HEK293 (cell line): ENCODE data around the gene DPP6.

ENCODE experiments used
- CTCF ChIA-PET: fragments of 350-600 bp; formaldehyde crosslinking; extraction: SDS; loops from one replicate; lab custom pipeline; 2021; ENCODE audit warnings: antibody characterized with exemption; lab: Yijun Ruan, JAX
- POLR2A ChIA-PET: fragments of 300-600 bp; formaldehyde crosslinking; extraction: SDS; loops from one replicate; lab custom pipeline; 2020; ENCODE audit warnings: antibody characterized with exemption, inconsistent platforms; lab: Yijun Ruan, JAX
- H3K27ac ChIP-seq: fragments of 200-500 bp; sonication (Bioruptor generic); 2 replicates; pipeline ENCODE4 v1.5.1; 2014; ENCODE audit warnings: low read depth, low read length, control low read depth, inconsistent platforms; ENCODE audit errors: extremely low read depth
- H3K36me3 ChIP-seq, 2 experiments: fragments of 200-500 bp in 1 of 2; sonication (Bioruptor generic) in 1 of 2; 1 replicate in 1 of 2; 2 replicates in 1 of 2; pipeline ENCODE4 v1.5.1; 2014 to 2017; ENCODE audit warnings: inconsistent platforms in 2 of 2, low read length in 2 of 2; ENCODE audit not compliant: control insufficient read depth in 2 of 2, insufficient read depth in 1 of 2
- H3K4me1 ChIP-seq: fragments of 200-500 bp; sonication (Bioruptor generic); 2 replicates; pipeline ENCODE4 v1.5.1; 2014; ENCODE audit warnings: mild to moderate bottlenecking, low read length, inconsistent platforms; ENCODE audit not compliant: control insufficient read depth, insufficient read depth
- H3K4me3 ChIP-seq: 2 replicates; pipeline ENCODE4 v1.5.1; 2011; ENCODE audit warnings: low read depth, mild to moderate bottlenecking, control low read depth, low read length, moderate library complexity
- H3K9me3 ChIP-seq: fragments of 200-500 bp; sonication (Bioruptor generic); 2 replicates; pipeline ENCODE4 v1.5.1; 2014; ENCODE audit warnings: low read depth, low read length, inconsistent platforms; ENCODE audit not compliant: control insufficient read depth, insufficient read depth
- BCL11A ChIP-seq: fragments of 450-650 bp; formaldehyde crosslinking; IDR thresholded peaks from 2 replicates; pipeline ENCODE4 v1.5.1; 2016; ENCODE audit warnings: low read depth, missing biosample characterization, missing genetic modification characterization
- IKZF3 ChIP-seq: fragments of 450-650 bp; IDR thresholded peaks from 2 replicates; pipeline ENCODE4 v1.5.0; 2018; ENCODE audit warnings: missing biosample characterization, mild to moderate bottlenecking, missing genetic modification characterization, moderate library complexity
- KLF7 ChIP-seq: fragments of 450-650 bp; formaldehyde crosslinking; IDR thresholded peaks from 2 replicates; pipeline ENCODE4 v1.5.1; 2016; ENCODE audit warnings: missing biosample characterization, missing genetic modification characterization, borderline replicate concordance
- KLF8 ChIP-seq: fragments of 450-650 bp; formaldehyde crosslinking; IDR thresholded peaks from 2 replicates; pipeline ENCODE4 v1.5.1; 2016; ENCODE audit warnings: missing biosample characterization, missing genetic modification characterization
- PBX3 ChIP-seq: sonication (generic); formaldehyde crosslinking; IDR thresholded peaks from 2 replicates; pipeline ENCODE4 v1.8.1; 2022; ENCODE audit warnings: mild to moderate bottlenecking, moderate library complexity, missing genetic modification reagents
- REPIN1 ChIP-seq: fragments of 450-650 bp; formaldehyde crosslinking; IDR thresholded peaks from 2 replicates; pipeline ENCODE4 v1.5.1; 2017; ENCODE audit warnings: missing biosample characterization, missing genetic modification characterization, low read depth
- ZFP69B ChIP-seq: fragments of 450-650 bp; formaldehyde crosslinking; IDR thresholded peaks from 2 replicates; pipeline ENCODE4 v1.5.1; 2016; ENCODE audit warnings: missing biosample characterization, missing genetic modification characterization
- ZNF174 ChIP-seq: fragments of 450-650 bp; formaldehyde crosslinking; IDR thresholded peaks from 2 replicates; pipeline ENCODE4 v1.5.0; 2017; ENCODE audit warnings: missing biosample characterization, mild to moderate bottlenecking, missing genetic modification characterization
- ZNF248 ChIP-seq: fragments of 450-650 bp; formaldehyde crosslinking; IDR thresholded peaks from 2 replicates; pipeline ENCODE4 v1.5.1; 2017; ENCODE audit warnings: missing biosample characterization, missing genetic modification characterization
- ZNF366 ChIP-seq: fragments of 450-650 bp; formaldehyde crosslinking; conservative IDR thresholded peaks from 2 replicates; pipeline ENCODE4 v1.5.1; 2016; ENCODE audit warnings: missing biosample characterization, missing genetic modification characterization
- ZNF626 ChIP-seq: fragments of 450-650 bp; sonication (Bioruptor Pico); formaldehyde crosslinking; IDR thresholded peaks from 2 replicates; pipeline ENCODE4 v1.5.1; 2018; ENCODE audit warnings: missing biosample characterization, missing genetic modification characterization, inconsistent platforms
- ZNF776 ChIP-seq: fragments of 450-650 bp; formaldehyde crosslinking; IDR thresholded peaks from 2 replicates; pipeline ENCODE4 v1.5.0; 2017; ENCODE audit warnings: missing biosample characterization, missing genetic modification characterization, borderline replicate concordance
- ZNF785 ChIP-seq: fragments of 450-650 bp; formaldehyde crosslinking; IDR thresholded peaks from 2 replicates; pipeline ENCODE4 v1.5.1; 2016; ENCODE audit warnings: missing biosample characterization, missing genetic modification characterization
- TF ChIP-seq, protein P1 (sequence below): fragments of 450-650 bp; formaldehyde crosslinking; conservative IDR thresholded peaks from 2 replicates; pipeline ENCODE4 v1.5.1; 2016; ENCODE audit warnings: low read depth, missing biosample characterization, missing genetic modification characterization
- TF ChIP-seq, protein P2 (sequence below): fragments of 450-650 bp; formaldehyde crosslinking; IDR thresholded peaks from 2 replicates; pipeline ENCODE4 v1.5.1; 2016; ENCODE audit warnings: missing biosample characterization, missing genetic modification characterization
- TF ChIP-seq, protein P3 (sequence below): fragments of 450-650 bp; formaldehyde crosslinking; IDR thresholded peaks from 2 replicates; pipeline ENCODE4 v1.5.1; 2016; ENCODE audit warnings: missing biosample characterization, missing genetic modification characterization

The DPP6 gene

GRCh38 chr7:154680894-154681659 lies 628.9 kb downstream of the DPP6 start (continued):
- TF ChIP-seq, protein P1, sequence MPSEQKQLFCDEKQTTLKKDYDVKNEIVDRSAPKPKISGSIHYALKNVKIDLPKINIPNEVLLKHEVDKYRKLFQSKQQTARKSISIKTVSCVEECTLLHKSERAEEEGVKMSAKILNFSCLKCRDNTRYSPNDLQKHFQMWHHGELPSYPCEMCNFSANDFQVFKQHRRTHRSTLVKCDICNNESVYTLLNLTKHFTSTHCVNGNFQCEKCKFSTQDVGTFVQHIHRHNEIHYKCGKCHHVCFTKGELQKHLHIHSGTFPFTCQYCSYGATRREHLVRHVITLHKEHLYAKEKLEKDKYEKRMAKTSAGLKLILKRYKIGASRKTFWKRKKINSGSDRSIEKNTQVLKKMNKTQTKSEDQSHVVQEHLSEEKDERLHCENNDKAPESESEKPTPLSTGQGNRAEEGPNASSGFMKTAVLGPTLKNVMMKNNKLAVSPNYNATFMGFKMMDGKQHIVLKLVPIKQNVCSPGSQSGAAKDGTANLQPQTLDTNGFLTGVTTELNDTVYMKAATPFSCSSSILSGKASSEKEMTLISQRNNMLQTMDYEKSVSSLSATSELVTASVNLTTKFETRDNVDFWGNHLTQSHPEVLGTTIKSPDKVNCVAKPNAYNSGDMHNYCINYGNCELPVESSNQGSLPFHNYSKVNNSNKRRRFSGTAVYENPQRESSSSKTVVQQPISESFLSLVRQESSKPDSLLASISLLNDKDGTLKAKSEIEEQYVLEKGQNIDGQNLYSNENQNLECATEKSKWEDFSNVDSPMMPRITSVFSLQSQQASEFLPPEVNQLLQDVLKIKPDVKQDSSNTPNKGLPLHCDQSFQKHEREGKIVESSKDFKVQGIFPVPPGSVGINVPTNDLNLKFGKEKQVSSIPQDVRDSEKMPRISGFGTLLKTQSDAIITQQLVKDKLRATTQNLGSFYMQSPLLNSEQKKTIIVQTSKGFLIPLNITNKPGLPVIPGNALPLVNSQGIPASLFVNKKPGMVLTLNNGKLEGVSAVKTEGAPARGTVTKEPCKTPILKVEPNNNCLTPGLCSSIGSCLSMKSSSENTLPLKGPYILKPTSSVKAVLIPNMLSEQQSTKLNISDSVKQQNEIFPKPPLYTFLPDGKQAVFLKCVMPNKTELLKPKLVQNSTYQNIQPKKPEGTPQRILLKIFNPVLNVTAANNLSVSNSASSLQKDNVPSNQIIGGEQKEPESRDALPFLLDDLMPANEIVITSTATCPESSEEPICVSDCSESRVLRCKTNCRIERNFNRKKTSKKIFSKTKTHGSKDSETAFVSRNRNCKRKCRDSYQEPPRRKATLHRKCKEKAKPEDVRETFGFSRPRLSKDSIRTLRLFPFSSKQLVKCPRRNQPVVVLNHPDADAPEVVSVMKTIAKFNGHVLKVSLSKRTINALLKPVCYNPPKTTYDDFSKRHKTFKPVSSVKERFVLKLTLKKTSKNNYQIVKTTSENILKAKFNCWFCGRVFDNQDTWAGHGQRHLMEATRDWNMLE (tag by site-specific recombination): no peak
- no peak for TF ChIP-seq ZNF248
- no peak for TF ChIP-seq ZNF366 (tag by site-specific recombination)
- no peak for TF ChIP-seq REPIN1 (tag by site-specific recombination)
- no peak for TF ChIP-seq KLF8 (tag by site-specific recombination)
- TF ChIP-seq ZNF785 (tag by site-specific recombination): no peak
- no peak for TF ChIP-seq BCL11A (tag by site-specific recombination)
- TF ChIP-seq ZNF626: no peak

DNA sequence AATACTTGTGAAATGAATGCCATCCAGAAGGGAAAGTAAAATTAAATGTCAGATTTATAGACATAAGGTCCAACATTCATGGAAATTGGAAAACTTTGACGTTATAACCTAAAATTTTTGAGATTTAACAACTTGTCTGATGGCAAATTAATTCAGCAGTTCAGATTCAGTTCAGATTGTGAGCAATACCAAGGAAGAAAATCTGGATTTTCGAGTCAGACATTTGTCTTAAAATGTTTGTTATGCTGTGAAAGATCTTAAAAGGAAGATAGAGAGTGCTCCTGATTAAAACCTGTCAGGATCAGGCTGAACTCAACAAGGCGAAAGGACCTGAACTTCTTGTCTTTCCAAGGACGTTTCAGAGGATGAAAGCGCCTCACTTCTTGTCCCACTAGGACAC lies 629.8 kb downstream of the DPP6 start:
- CTCF ChIA-PET: no interaction called here
- no peaks in the 10 kb centered on the region for H3K4me1 ChIP-seq
- H3K36me3 ChIP-seq: no peaks in the 10 kb centered on the region
- POLR2A ChIA-PET: no interaction called here
- H3K27ac ChIP-seq: no peak overlapping the region
- H3K9me3 ChIP-seq: no peaks in the 10 kb centered on the region
- H3K4me3 ChIP-seq: no peak overlapping the region
- TF ChIP-seq ZNF776 (tag by site-specific recombination) (no peak), KLF7 (tag by site-specific recombination) (no peak), ZFP69B (tag by site-specific recombination) (no peak), ZNF174 (tag by site-specific recombination) (no peak), PBX3 (CRISPR knock-in tag) (no peak), IKZF3 (tag by site-specific recombination) (no peak)
- TF ChIP-seq, protein P2, sequence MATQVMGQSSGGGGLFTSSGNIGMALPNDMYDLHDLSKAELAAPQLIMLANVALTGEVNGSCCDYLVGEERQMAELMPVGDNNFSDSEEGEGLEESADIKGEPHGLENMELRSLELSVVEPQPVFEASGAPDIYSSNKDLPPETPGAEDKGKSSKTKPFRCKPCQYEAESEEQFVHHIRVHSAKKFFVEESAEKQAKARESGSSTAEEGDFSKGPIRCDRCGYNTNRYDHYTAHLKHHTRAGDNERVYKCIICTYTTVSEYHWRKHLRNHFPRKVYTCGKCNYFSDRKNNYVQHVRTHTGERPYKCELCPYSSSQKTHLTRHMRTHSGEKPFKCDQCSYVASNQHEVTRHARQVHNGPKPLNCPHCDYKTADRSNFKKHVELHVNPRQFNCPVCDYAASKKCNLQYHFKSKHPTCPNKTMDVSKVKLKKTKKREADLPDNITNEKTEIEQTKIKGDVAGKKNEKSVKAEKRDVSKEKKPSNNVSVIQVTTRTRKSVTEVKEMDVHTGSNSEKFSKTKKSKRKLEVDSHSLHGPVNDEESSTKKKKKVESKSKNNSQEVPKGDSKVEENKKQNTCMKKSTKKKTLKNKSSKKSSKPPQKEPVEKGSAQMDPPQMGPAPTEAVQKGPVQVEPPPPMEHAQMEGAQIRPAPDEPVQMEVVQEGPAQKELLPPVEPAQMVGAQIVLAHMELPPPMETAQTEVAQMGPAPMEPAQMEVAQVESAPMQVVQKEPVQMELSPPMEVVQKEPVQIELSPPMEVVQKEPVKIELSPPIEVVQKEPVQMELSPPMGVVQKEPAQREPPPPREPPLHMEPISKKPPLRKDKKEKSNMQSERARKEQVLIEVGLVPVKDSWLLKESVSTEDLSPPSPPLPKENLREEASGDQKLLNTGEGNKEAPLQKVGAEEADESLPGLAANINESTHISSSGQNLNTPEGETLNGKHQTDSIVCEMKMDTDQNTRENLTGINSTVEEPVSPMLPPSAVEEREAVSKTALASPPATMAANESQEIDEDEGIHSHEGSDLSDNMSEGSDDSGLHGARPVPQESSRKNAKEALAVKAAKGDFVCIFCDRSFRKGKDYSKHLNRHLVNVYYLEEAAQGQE: no peak
- TF ChIP-seq, protein P3, sequence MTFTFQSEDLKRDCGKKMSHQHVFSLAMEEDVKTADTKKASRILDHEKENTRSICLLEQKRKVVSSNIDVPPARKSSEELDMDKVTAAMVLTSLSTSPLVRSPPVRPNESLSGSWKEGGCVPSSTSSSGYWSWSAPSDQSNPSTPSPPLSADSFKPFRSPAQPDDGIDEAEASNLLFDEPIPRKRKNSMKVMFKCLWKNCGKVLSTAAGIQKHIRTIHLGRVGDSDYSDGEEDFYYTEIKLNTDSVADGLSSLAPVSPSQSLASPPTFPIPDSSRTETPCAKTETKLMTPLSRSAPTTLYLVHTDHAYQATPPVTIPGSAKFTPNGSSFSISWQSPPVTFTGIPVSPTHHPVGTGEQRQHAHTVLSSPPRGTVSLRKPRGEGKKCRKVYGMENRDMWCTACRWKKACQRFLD: no peak
